Common myeloid progenitor, CD34-positive (primary cell): ENCODE measurements around the gene MEMO1.
"Not testable (repeated sequence)": the region's sequence is repeated elsewhere in the genome, so short reads cannot be mapped to it uniquely, and the experiment has no call there.

Source experiments
- CTCF ChIA-PET: fragments of 350-600 bp; sonication (Branson Sonifier 250); formaldehyde crosslinking; loops from one replicate; lab custom pipeline; 2021; ENCODE audit warnings: antibody characterized with exemption; lab: Charles Lee
- POLR2A ChIA-PET: fragments of 350-600 bp; sonication (Branson Sonifier 250); formaldehyde crosslinking; loops from one replicate; lab custom pipeline; 2021; ENCODE audit warnings: antibody characterized with exemption; lab: Charles Lee
- DNase-seq, 3 donors: peaks; one replicate each; pipeline versions ENCODE4 v3.0.0 to v3.0.0-alpha.2; 2013
- H3K27ac ChIP-seq, 2 experiments: 1 replicate in 1 of 2; 2 replicates in 1 of 2; pipeline ENCODE4 v1.7.0; 2013; ENCODE audit warnings: inconsistent platforms in 2 of 2, low read length in 2 of 2, mild to moderate bottlenecking in 2 of 2, low read depth in 1 of 2, moderate library complexity in 1 of 2; ENCODE audit not compliant: severe bottlenecking in 2 of 2, insufficient read depth in 1 of 2, poor library complexity in 1 of 2
- H3K27me3 ChIP-seq, 5 experiments: replicated peaks in 2 of 5; 1 replicate in 3 of 5; 2 replicates in 2 of 5; pipeline versions ENCODE4 v1.6.1 to v1.7.0; 2013; ENCODE audit warnings: low read length in 4 of 5, mild to moderate bottlenecking in 2 of 5, moderate library complexity in 2 of 5, inconsistent platforms in 1 of 5; ENCODE audit not compliant: insufficient read depth in 5 of 5, control insufficient read depth in 4 of 5
- H3K36me3 ChIP-seq, 4 experiments: 1 replicate in 2 of 4; 2 replicates in 2 of 4; pipeline versions ENCODE4 v1.6.1 to v1.7.0; 2013; ENCODE audit warnings: low read length in 3 of 4, control low read depth in 1 of 4, mild to moderate bottlenecking in 1 of 4; ENCODE audit not compliant: control insufficient read depth in 4 of 4, insufficient read depth in 4 of 4
- H3K4me1 ChIP-seq, 4 experiments: 1 replicate in 3 of 4; 2 replicates in 1 of 4; pipeline versions ENCODE4 v1.6.1 to v1.7.1; 2013; ENCODE audit warnings: low read length in 3 of 4, mild to moderate bottlenecking in 3 of 4, control low read depth in 1 of 4, inconsistent platforms in 1 of 4, moderate library complexity in 1 of 4; ENCODE audit not compliant: control insufficient read depth in 4 of 4, insufficient read depth in 4 of 4; ENCODE audit errors: control extremely low read depth in 1 of 4
- H3K4me3 ChIP-seq, 7 experiments: 1 replicate in 4 of 7; 2 replicates in 3 of 7; pipeline versions ENCODE4 v1.5.1 to v1.7.0; 2013; ENCODE audit warnings: mild to moderate bottlenecking in 7 of 7, low read length in 6 of 7, moderate library complexity in 6 of 7, inconsistent platforms in 2 of 7, low read depth in 2 of 7, control low read depth in 1 of 7; ENCODE audit not compliant: insufficient read depth in 4 of 7, control insufficient read depth in 1 of 7; ENCODE audit errors: extremely low read depth in 1 of 7
- H3K9me3 ChIP-seq, 5 experiments: 1 replicate in 4 of 5; 2 replicates in 1 of 5; pipeline versions ENCODE4 v1.6.1 to v1.7.1; 2013; ENCODE audit warnings: low read length in 4 of 5, mild to moderate bottlenecking in 2 of 5, inconsistent platforms in 1 of 5, low read depth in 1 of 5, moderate library complexity in 1 of 5; ENCODE audit not compliant: control insufficient read depth in 4 of 5, insufficient read depth in 2 of 5; ENCODE audit errors: control extremely low read depth in 1 of 5
- WGBS: methylation state at CpG from one replicate; pipeline ENCODE4 v1.1.5; 2013; ENCODE audit not compliant: insufficient coverage; 5-methylcytosine and 5-hydroxymethylcytosine counted together

MEMO1 gene

GRCh38 chr2:31863015-31863656 lies 147.7 kb downstream of the MEMO1 start:
- POLR2A ChIA-PET, H3K4me3 ChIP-seq, H3K27me3 ChIP-seq, H3K36me3 ChIP-seq, DNase-seq, H3K4me1 ChIP-seq, CTCF ChIA-PET, H3K27ac ChIP-seq, H3K9me3 ChIP-seq: not testable (repeated sequence)
- WGBS: no CpG with 5 or more reads among the region's 9 CpGs

GRCh38 chr2:31859959-31860358 lies 150.8 kb downstream of the MEMO1 start:
- Histone ChIP-seq H3K27me3 (no peaks in the 10 kb centered on the region), H3K4me3 (no peak overlapping the region), H3K4me1 (no peaks in the 10 kb centered on the region), H3K9me3 (no peaks in the 10 kb centered on the region), H3K27ac (no peak overlapping the region), H3K36me3 (peaks cover 0 to 7% (median 5%) of the 10 kb centered on the region in 4 experiments)
- ChIA-PET CTCF (no interaction called here), POLR2A (no interaction called here)
- no peak for DNase-seq
- no CpG with 5 or more reads among the region's 2 CpGs for WGBS

GRCh38 chr2:31853521-31853920 lies 157.3 kb downstream of the MEMO1 start:
- POLR2A ChIA-PET: no interaction called here
- no peak overlapping the region for H3K4me3 ChIP-seq

GRCh38 chr2:31842150-31842549 lies 168.7 kb downstream of the MEMO1 start:
- H3K4me3 ChIP-seq, POLR2A ChIA-PET, H3K9me3 ChIP-seq, CTCF ChIA-PET, DNase-seq, H3K27ac ChIP-seq, H3K36me3 ChIP-seq, H3K27me3 ChIP-seq, H3K4me1 ChIP-seq: not testable (repeated sequence)
- no CpG with 5 or more reads among the region's 5 CpGs for WGBS

More at GRCh38 chr2:31853521-31853920, 157.3 kb downstream of the MEMO1 start:
- no peaks in the 10 kb centered on the region for H3K4me1 ChIP-seq
- H3K27me3 ChIP-seq: no peaks in the 10 kb centered on the region
- DNase-seq: no peak
- CTCF ChIA-PET: no interaction called here
- no peaks in the 10 kb centered on the region for H3K9me3 ChIP-seq
- H3K27ac ChIP-seq: no peak overlapping the region
- peaks cover 0 to 9% (median 2%) of the 10 kb centered on the region in 4 experiments for H3K36me3 ChIP-seq

GRCh38 chr2:31835450-31835849 lies 175.4 kb downstream of the MEMO1 start:
- 80% methylated on average over 1 of the region's 1 CpG for WGBS

GRCh38 chr2:31832363-31832762 lies 178.4 kb downstream of the MEMO1 start:
- Histone ChIP-seq H3K27me3 (no peaks in the 10 kb centered on the region), H3K9me3 (peaks cover 0 to 21% (median 8%) of the 10 kb centered on the region in 5 experiments), H3K4me3 (no peak overlapping the region), H3K4me1 (no peaks in the 10 kb centered on the region), H3K27ac (no peak overlapping the region), H3K36me3 (no peaks in the 10 kb centered on the region)
- DNase-seq: no peak
- CTCF ChIA-PET: no interaction called here
- POLR2A ChIA-PET: no interaction called here
- WGBS: 97% methylated on average over 4 of the region's 5 CpGs

More at GRCh38 chr2:31835450-31835849, 175.4 kb downstream of the MEMO1 start:
- no peak for DNase-seq
- Histone ChIP-seq H3K4me1 (no peaks in the 10 kb centered on the region), H3K4me3 (no peak overlapping the region), H3K36me3 (no peaks in the 10 kb centered on the region), H3K9me3 (peaks cover 0 to 5% (median 0%) of the 10 kb centered on the region in 5 experiments), H3K27ac (no peak overlapping the region), H3K27me3 (no peaks in the 10 kb centered on the region)
- ChIA-PET POLR2A (no interaction called here), CTCF (no interaction called here)

GRCh38 chr2:31831585-31831984 lies 179.2 kb downstream of the MEMO1 start:
- Histone ChIP-seq H3K36me3 (no peaks in the 10 kb centered on the region), H3K27me3 (no peaks in the 10 kb centered on the region), H3K9me3 (peaks cover 0 to 24% (median 8%) of the 10 kb centered on the region in 5 experiments), H3K27ac (no peak overlapping the region), H3K4me1 (no peaks in the 10 kb centered on the region), H3K4me3 (no peak overlapping the region)
- DNase-seq: no peak
- POLR2A ChIA-PET: no interaction called here
- 80% methylated on average over 1 of the region's 2 CpGs for WGBS
- CTCF ChIA-PET: no interaction called here
